Body of pancreas (tissue), 4 donors: Measurements from ENCODE around the gene TNFAIP8.

Source experiments
- POLR2A ChIP-seq, 3 donors: fragments of 450-650 bp; IDR thresholded peaks; one replicate each; pipeline ENCODE4 v1.6.1; 2016; ENCODE audit warnings: antibody characterized with exemption in 3 of 3, mild to moderate bottlenecking in 2 of 3
- TF ChIP-seq, protein P1 (sequence below), 7 experiments: fragments of 450-650 bp in 4 of 7; fragments of 200-600 bp in 3 of 7; sonication (generic) in 3 of 7; IDR thresholded peaks; one replicate each; pipeline ENCODE4 v1.5.1; 2016 to 2019; ENCODE audit warnings: antibody characterized with exemption in 7 of 7

DNA sequence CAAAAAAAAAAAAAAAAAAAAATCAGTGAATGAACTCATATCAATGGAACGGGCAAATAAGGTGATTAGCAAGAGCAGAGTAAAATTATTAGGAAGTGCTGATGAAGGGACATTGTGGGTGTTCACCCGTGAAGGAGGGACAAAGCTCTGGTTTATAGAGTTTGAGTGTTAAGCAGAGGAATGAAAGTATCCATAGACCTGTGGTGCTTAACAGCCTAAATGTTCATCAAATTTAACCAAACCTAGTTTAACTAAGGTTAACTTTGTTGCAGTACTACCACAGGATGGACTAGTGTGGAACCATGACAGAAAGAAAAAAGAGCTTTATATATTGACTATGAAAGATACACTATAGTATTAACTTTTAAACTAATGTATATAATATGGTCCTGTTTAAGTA, 44.1 kb upstream of the TNFAIP8 start:
- TF ChIP-seq POLR2A (IDR thresholded peaks at IDR 0.05), result no peak
- TF ChIP-seq, protein P1, sequence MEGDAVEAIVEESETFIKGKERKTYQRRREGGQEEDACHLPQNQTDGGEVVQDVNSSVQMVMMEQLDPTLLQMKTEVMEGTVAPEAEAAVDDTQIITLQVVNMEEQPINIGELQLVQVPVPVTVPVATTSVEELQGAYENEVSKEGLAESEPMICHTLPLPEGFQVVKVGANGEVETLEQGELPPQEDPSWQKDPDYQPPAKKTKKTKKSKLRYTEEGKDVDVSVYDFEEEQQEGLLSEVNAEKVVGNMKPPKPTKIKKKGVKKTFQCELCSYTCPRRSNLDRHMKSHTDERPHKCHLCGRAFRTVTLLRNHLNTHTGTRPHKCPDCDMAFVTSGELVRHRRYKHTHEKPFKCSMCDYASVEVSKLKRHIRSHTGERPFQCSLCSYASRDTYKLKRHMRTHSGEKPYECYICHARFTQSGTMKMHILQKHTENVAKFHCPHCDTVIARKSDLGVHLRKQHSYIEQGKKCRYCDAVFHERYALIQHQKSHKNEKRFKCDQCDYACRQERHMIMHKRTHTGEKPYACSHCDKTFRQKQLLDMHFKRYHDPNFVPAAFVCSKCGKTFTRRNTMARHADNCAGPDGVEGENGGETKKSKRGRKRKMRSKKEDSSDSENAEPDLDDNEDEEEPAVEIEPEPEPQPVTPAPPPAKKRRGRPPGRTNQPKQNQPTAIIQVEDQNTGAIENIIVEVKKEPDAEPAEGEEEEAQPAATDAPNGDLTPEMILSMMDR (IDR thresholded peaks at IDR 0.05), result no peak
